ENCODE results near the gene FBXW9. TPM values are rescaled to one million over a fixed set of nuclear protein-coding genes. Genes with fewer than 3 reads are reported as not detected.

FBXW9 gene
- total and polyA plus RNA-seq, 2 of the 8 experiments (the other 6 are each of a cell fraction or from before 2014, with no cell fraction given): 10.8 to 30.1 TPM

- TF ChIP-seq TCF12 (IDR thresholded peaks at IDR 0.05; ENCODE audit: low read depth, low read length): 0 out of 2 replicates have a peak, but pooled peaks have one; percentile 32
- TF ChIP-seq RBBP5 (IDR thresholded peaks at IDR 0.05; ENCODE audit: borderline replicate concordance, low read depth, low read length): no peak
- TF ChIP-seq JUN (IDR thresholded peaks at IDR 0.05; ENCODE audit: low read depth, low read length): no peak
- TF ChIP-seq SP2 (IDR thresholded peaks at IDR 0.05; ENCODE audit: low read length): peak; percentile 71
- TF ChIP-seq, protein P1, sequence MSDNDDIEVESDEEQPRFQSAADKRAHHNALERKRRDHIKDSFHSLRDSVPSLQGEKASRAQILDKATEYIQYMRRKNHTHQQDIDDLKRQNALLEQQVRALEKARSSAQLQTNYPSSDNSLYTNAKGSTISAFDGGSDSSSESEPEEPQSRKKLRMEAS (IDR thresholded peaks at IDR 0.05): no peak
- no peak for TF ChIP-seq NANOG (IDR thresholded peaks at IDR 0.05; ENCODE audit: insufficient read depth, low read depth, low read length, poor library complexity, severe bottlenecking)
- no peak for TF ChIP-seq RAD21 (IDR thresholded peaks at IDR 0.05 in 1 of 2, conservative IDR thresholded peaks at IDR 0.05 in 1 of 2; ENCODE audit: low read depth in 2 of 2, low read length in 2 of 2)
- TF ChIP-seq, protein P2, sequence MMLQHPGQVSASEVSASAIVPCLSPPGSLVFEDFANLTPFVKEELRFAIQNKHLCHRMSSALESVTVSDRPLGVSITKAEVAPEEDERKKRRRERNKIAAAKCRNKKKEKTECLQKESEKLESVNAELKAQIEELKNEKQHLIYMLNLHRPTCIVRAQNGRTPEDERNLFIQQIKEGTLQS (IDR thresholded peaks at IDR 0.05; ENCODE audit: insufficient read depth, low read depth, low read length): peak; percentile 68
- no peak for TF ChIP-seq CTBP2 (IDR thresholded peaks at IDR 0.05; ENCODE audit: borderline replicate concordance, insufficient read depth, insufficient read length, low read length)
- TF ChIP-seq GTF2F1 (IDR thresholded peaks at IDR 0.05; ENCODE audit: borderline replicate concordance, low read depth, low read length): no peak
- TF ChIP-seq POLR2AphosphoS5 (IDR thresholded peaks at IDR 0.05; ENCODE audit: low read depth, low read length): peak; percentile 46; the same call in 1 of the 2 replicates
- peak; percentile 49 to 60; a peak in 2 of 4 replicates for TF ChIP-seq SIN3A (conservative IDR thresholded peaks at IDR 0.05 in 1 of 2, IDR thresholded peaks at IDR 0.05 in 1 of 2; ENCODE audit: low read depth in 1 of 2, low read length in 2 of 2)
- TF ChIP-seq POU5F1 (IDR thresholded peaks at IDR 0.05; ENCODE audit: low read depth, low read length): no peak
- TF ChIP-seq ZNF274 (IDR thresholded peaks at IDR 0.05; ENCODE audit: borderline replicate concordance, extremely low read depth, low read length): no peak
- TF ChIP-seq CBX5 (IDR thresholded peaks at IDR 0.05; ENCODE audit: low read depth, low read length): no peak
- TF ChIP-seq YY1 (IDR thresholded peaks at IDR 0.05; ENCODE audit: low read depth, low read length): peak; percentile 99
- no peak for TF ChIP-seq KDM1A (IDR thresholded peaks at IDR 0.05; ENCODE audit: borderline replicate concordance, low read length)
- TF ChIP-seq RFX5 (IDR thresholded peaks at IDR 0.05; ENCODE audit: borderline replicate concordance, low read depth, low read length): no peak; the same call in 1 of the 2 replicates
- TF ChIP-seq TEAD4 (IDR thresholded peaks at IDR 0.05; ENCODE audit: low read depth, low read length): no peak
- TF ChIP-seq CEBPB (IDR thresholded peaks at IDR 0.05; ENCODE audit: low read depth, low read length): no peak
- peak; percentile 91; the same call in 1 of the 2 replicates for TF ChIP-seq SP4 (IDR thresholded peaks at IDR 0.05; ENCODE audit: low read length)
These were observed 40.8 kb upstream of the FBXW9 start, which contains the start of gene GET3 (continued) for GRCh38 chr19:12736995-12737834.

Measured in H1 (cell line).